Measurements from ENCODE around the gene TUBGCP6. TPM values are rescaled to one million over a fixed set of nuclear protein-coding genes. Genes with fewer than 3 reads are reported as not detected.

TUBGCP6 gene
- total RNA-seq, 1 donor from 2014 or later, result 65.9 TPM

DNA sequence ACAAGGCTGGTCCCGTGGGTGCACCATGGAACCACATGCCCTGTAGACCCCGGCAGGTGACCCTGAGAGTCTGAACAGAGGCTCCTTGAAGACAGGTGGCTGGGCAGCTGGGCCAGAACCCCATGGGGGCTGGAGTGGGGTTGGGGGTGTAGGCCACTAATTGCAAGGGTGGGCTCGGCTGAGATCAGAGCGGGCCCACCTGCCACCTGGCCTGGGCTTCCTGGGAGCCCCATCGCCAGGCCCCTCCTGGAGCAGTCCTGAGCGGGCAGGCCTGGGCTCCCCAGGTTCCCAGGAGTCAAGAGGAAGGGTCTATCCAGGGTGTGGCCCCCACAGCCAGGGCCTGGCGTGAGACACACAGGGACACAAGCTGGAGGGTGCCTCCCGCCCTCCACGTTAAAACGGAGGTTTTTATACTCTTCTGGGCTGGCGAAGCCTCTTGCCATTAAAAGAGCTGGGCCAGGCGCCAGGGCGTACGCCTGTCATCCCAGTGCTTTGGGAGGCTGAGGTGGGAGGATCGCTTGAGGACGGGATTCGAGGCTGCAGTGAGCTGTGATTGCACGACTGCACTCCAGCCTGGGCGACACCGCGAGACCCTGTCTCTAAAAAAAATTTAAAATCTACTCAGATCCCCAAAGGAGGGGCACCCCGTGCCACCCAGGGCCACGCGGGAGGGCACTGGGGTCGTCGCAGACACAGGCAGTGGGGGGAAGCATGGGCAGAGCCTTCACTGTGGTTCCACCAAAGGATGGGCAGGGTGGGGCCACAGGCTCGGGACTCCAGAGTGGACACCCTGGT is 63.9 kb downstream of the TUBGCP6 start:
- no peak overlapping the region for H3K27ac Mint-ChIP-seq
- H3K36me3 Mint-ChIP-seq, result peaks cover 4% of the 10 kb centered on the region
- H3K4me3 Mint-ChIP-seq, result no peak overlapping the region

DNA sequence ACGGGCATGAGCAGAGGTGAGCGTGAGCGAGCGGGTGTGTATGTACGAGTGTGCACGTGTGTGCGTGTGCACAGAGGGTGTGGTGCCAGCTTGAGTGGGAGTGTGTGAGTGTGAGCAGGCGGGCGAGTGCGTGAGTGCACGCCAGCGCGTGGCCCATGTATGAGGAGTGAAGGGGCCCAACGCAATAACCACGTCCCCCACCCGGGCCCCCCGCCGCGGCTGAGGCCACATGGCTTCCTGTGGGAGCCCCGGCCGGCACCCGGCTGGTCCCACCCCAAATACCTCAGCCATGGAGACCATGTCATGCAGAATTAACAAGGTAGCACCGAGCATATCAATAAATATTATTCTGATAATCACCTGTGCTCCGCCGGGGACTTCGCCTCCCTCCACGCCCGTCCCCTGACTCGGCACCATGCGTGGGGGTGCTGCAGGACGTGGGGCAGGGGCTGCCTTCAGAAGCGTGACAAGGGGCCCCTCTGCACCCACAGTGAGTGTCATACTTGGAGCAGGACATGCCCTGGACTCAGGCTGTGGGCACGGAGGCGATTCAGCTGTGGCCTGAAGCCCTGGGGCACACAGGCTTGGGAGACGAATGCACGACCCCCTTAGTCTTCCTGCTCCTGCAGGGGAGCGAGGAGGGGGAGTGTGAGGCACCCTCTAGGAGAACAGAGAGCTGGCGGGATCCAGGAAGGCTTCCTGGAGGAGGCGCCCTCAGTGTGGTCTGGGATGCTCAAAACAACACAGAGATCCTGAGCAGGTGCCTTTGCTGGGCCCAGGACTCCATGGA is 64.7 kb downstream of the TUBGCP6 start:
- Mint-ChIP-seq H3K27me3 (ENCODE audit: low read depth) (no peaks in the 10 kb centered on the region), H3K4me3 (no peak overlapping the region), H3K36me3 (peaks cover 4% of the 10 kb centered on the region), H3K4me1 (peaks cover 6% of the 10 kb centered on the region), H3K27ac (no peak overlapping the region), H3K9me3 (no peaks in the 10 kb centered on the region)
- DNase-seq (ENCODE audit: low spot score in 2 of 2, unreplicated experiment in 2 of 2), result no peak
- TF ChIP-seq, protein P1, sequence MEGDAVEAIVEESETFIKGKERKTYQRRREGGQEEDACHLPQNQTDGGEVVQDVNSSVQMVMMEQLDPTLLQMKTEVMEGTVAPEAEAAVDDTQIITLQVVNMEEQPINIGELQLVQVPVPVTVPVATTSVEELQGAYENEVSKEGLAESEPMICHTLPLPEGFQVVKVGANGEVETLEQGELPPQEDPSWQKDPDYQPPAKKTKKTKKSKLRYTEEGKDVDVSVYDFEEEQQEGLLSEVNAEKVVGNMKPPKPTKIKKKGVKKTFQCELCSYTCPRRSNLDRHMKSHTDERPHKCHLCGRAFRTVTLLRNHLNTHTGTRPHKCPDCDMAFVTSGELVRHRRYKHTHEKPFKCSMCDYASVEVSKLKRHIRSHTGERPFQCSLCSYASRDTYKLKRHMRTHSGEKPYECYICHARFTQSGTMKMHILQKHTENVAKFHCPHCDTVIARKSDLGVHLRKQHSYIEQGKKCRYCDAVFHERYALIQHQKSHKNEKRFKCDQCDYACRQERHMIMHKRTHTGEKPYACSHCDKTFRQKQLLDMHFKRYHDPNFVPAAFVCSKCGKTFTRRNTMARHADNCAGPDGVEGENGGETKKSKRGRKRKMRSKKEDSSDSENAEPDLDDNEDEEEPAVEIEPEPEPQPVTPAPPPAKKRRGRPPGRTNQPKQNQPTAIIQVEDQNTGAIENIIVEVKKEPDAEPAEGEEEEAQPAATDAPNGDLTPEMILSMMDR (IDR thresholded peaks at IDR 0.05; ENCODE audit: unreplicated experiment), result no peak

More for the DNA sequence above, 63.9 kb downstream of the TUBGCP6 start:
- H3K9me3 Mint-ChIP-seq, result no peaks in the 10 kb centered on the region
- H3K4me1 Mint-ChIP-seq, result peaks cover 8% of the 10 kb centered on the region
- no peaks in the 10 kb centered on the region for H3K27me3 Mint-ChIP-seq (ENCODE audit: low read depth)
- no peak for DNase-seq (ENCODE audit: low spot score in 2 of 2, unreplicated experiment in 2 of 2)
- TF ChIP-seq, protein P1 (IDR thresholded peaks at IDR 0.05; ENCODE audit: unreplicated experiment), result no peak

DNA sequence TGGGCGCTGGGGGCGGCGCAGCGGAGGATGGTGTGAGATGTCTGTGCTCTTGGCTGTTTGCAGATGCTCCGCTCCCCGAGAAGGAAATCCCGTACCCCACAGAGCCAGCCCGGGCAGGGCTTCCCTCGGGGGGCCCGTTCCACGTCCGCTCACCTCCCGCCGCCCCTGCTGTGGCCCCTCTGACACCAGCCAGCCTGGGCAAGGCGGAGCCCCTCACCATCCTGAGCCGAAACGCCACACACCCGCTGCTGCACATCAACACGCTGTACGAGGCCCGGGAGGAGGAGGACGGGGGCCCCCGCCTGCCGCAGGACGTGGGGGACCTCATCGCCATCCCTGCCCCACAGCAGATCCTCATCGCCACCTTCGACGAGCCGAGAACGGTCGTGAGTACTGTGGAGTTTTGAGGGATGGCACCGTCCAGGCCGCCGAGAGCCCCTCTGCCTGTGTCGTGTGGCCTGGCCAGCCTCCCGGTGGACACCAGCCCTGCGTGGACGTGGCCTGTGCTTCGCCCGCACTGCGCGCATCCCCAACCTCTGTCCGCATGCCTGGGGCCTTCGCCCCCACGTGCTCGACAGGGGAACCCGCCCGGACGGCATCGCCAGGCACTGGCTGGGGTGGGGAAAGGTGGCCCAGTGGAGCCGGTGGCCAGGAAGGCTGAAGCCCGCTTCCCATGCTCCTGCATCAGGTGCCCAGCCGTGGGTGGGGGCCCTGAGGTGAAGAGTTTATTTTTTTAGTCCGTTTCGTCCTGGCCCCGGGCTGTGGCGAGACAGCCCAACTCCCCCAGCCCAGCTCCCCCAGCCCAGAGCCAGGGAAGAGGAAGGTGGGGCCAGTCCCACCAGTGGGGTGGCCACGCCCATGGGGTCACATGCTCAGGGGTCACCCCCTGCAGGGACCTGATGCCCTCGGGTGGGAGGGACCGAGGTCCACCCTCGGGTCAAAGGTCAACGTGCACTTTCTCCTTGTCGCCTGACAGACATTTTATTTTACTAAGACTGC is 65.7 kb downstream of the TUBGCP6 start:
- H3K4me3 Mint-ChIP-seq, result no peak overlapping the region
- DNase-seq (ENCODE audit: low spot score in 2 of 2, unreplicated experiment in 2 of 2), result peak in 1 of 2 experiments; percentile 18
- H3K9me3 Mint-ChIP-seq, result no peaks in the 10 kb centered on the region
- H3K27ac Mint-ChIP-seq, result no peak overlapping the region
- H3K27me3 Mint-ChIP-seq (ENCODE audit: low read depth), result no peaks in the 10 kb centered on the region
- TF ChIP-seq, protein P1 (IDR thresholded peaks at IDR 0.05; ENCODE audit: unreplicated experiment), result no peak
- peaks cover 3% of the 10 kb centered on the region for H3K4me1 Mint-ChIP-seq
- H3K36me3 Mint-ChIP-seq, result peaks cover 4% of the 10 kb centered on the region

DNA sequence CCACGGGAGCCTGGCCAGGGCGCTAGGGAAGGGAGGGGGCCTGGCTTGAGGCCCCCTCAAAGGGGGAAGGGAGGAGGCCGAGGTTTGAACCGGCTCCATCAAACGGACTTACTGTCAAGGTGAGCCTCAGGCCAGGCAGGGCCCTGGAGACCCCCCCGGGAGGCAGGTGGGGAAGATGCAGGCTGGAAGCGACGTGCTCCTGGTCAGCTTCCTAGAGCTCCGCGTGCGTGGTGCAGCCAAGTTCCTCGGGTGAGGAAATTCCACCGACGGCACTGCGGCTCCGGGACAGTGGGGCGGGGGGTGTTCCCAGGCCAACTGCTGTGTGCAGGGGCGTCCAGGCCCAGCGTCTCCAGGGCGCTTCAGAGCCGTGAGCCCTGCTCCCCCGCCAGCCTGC is 66.4 kb downstream of the TUBGCP6 start:
- Mint-ChIP-seq H3K27me3 (ENCODE audit: low read depth) (no peaks in the 10 kb centered on the region), H3K9me3 (no peaks in the 10 kb centered on the region), H3K4me1 (no peaks in the 10 kb centered on the region), H3K27ac (no peak overlapping the region), H3K36me3 (peaks cover 4% of the 10 kb centered on the region), H3K4me3 (no peak overlapping the region)
- DNase-seq (ENCODE audit: low spot score in 2 of 2, unreplicated experiment in 2 of 2), result no peak
- TF ChIP-seq, protein P1 (IDR thresholded peaks at IDR 0.05; ENCODE audit: unreplicated experiment), result no peak

Data from mesothelial cell of epicardium (in vitro differentiated cells).